ENCODE measurements around the gene GPLD1.
"Not testable (repeated sequence)": the region's sequence is repeated elsewhere in the genome, so short reads cannot be mapped to it uniquely, and the experiment has no call there.

GPLD1 gene

DNA sequence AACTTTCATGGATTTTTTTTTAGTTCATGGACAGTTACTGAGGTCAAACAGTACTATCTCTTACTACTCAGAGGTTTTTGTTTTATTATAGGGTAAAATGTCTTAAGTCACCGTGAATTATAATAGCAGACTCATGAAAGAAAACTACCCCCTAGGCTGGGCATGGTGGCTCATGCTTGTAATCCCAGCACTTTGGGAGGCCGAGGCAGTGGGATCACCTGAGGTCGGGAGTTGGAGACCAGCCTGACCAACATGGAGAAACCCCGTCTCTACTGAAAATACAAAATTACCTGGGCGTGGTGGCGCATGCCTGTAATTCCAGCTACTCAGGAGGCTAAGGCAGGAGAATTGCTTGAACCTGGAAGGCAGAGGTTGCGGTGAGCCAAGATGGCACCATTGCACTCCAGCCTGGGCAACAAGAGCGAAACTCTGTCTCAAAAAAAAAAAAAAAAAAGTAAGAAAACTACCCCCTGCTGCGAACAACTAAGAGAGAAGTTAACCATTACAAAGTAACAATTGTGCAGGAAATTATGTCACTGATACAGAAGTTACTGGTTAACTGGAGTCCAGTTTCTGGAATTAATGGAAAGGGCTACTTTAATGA, 106.4 kb downstream of the GPLD1 start:
- DNase-seq (ENCODE audit: low read depth, low spot score) = not testable (repeated sequence)

DNA sequence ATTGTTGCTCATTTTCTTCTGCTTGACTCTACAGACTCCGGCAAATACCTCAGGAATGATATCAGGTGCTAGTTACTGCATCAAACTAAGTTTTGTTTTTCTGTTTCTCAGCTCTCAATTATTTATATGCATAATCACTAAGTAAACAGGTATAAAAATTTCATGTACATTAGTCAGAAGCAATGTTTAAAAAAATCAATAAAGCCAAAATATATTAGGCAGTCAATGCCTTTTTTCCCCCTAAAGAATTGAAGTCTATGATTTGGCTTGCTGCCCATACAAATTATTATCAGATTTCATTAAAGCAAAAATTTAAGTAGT, 107.2 kb downstream of the GPLD1 start:
- DNase-seq (ENCODE audit: low read depth, low spot score) = no peak

DNA sequence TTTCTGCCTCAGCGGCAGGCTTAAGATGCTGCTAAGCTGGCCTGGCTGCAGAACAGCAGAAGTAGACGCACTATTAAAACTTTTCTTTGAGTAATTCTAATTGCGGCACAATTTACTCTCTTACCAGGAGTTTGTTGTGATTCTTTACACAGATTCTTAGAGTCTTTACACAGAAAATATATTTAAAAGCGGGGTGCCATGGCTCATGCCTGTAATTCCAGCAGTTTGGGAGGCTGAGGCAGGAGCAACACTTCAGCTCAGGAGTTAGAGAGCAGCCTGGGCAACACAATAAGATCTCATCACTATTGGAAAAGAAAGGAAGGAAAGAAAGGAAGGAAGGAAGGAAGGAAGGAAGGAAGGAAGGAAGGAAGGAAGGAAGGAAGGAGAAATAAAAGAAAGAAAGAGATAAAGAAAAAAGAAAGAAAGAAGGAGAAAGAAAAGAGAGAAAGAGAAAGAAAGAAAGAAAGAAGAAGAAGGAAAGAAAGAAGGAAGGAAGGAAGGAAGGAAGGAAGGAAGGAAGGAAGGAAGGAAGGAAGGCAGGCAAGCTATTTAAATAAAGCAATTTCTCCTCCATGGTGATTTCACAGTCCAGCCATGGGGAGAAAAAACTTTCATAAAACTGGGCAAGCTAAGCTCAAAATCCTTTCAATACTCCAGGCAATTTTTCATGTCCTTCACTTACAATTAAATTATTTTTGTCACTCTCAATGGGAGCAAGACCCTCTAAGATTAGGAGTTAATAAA, 107.7 kb downstream of the GPLD1 start:
- DNase-seq (ENCODE audit: low read depth, low spot score) = no peak

- DNase-seq (ENCODE audit: low read depth, low spot score) = no peak
Observed at GRCh38 chr6:24378473-24379097, 110.8 kb downstream of the GPLD1 start.
